Stimulated activated CD8-positive, alpha-beta memory T cell treated with anti-CD3 and anti-CD28 coated beads, Interleukin-2, amount 100 ng/mL, for 48 hours (primary cell): ENCODE data around the gene NOP9.

Experiments
- DNase-seq, 2 donors: peaks; one replicate each; pipeline ENCODE4 v3.0.0-alpha.2; 2020; ENCODE audit warnings: low read depth in 2 of 2

Gene NOP9, protein sequence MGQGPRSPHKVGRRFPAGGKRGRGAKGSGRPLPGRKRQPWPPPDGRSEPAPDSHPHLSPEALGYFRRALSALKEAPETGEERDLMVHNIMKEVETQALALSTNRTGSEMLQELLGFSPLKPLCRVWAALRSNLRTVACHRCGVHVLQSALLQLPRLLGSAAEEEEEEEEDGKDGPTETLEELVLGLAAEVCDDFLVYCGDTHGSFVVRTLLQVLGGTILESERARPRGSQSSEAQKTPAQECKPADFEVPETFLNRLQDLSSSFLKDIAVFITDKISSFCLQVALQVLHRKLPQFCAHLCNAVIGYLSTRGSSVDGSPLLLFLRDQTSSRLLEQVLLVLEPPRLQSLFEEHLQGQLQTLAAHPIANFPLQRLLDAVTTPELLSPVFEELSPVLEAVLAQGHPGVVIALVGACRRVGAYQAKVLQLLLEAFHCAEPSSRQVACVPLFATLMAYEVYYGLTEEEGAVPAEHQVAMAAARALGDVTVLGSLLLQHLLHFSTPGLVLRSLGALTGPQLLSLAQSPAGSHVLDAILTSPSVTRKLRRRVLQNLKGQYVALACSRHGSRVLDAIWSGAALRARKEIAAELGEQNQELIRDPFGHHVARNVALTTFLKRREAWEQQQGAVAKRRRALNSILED

DNA sequence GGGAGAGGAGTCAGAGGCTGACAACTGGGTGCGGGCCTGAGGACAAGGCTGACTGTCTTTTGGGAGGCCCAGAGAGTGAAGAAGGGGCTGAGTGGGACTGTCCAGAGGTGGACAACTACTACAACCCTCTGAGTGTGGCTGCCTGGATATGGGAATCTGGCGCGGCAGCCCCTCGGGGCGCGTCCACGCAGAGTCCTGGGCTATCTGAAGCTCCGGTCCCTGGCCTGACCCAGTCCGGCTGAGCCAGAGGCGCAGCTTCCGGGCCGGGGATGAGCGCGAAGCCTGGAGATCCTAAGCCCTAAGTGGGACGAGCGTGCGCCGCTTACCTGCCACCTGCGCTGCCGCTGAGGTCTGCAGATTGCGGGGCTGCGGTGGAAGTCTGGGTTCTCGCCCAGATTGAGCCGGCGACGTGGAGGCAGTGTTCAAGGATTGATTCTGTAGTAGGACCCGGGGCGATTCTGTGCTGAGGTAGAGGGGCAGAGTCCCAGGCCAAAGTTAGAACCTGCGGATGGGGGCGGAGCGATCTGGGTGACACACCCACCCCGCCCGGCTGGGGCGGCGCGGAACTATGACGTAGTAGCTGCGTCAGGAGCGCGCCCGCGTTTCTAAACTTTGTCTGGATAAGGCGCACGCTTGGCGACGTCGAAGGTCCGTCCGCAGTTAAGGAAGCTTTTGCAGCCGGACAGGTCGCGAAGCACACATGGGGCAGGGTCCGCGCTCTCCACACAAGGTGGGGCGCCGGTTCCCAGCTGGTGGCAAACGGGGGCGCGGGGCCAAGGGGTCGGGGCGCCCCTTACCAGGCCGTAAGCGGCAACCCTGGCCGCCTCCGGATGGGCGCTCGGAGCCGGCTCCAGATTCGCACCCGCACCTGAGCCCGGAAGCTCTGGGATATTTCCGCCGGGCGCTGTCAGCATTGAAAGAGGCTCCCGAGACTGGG is at the start of gene NOP9, which contains the start of gene DHRS1:
NOP9 (plus strand) TSS at position 596 of the 937 bp plus-strand sequence; CDS start at position 701, 105 bp downstream.
DHRS1 (minus strand) TSS at position 526 of the 937 bp plus-strand sequence. CDS start 674 bp downstream, outside the sequence.
- peak; percentile 88 to 91 for DNase-seq

DNA sequence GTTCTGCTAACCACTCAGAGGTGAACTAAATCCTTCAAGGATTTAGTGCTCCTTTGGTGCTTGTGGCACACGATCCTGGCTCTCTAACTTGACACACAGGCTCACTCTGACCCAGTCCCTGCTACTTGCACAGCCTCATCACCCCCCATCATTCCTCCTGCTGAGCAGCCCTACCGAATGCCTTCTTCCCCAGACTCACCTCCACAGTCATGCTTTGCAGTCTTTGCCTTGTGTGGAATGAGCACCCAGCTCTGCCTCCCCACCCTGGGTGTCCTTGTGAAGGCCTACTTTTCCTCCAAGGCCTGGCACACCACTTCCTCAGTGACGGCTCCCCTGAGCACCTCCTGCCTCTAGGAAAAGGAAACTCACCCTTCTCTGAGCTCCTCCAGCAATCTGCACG is 49.3 kb upstream of the NOP9 start:
- no peak for DNase-seq

DNA sequence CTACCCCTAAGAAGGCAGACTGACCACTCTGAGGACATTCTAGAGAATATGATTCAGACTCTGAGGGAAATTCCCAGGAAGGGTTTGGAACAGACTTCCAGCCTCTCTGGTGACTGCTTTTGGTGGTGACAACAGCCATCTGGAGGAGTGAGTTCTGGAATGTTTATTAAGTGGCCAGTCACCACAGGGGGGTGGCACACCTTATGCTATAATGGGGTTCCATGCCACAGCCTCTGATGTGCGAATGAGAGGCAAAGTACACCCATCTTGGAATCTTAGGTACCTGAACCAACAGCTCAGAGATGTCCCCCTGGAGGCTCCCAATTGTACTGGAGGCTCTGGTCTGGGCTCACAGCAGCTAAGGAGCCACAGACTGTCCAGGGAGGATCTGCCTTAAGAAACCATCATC is 47.8 kb upstream of the NOP9 start:
- DNase-seq, result no peak

DNA sequence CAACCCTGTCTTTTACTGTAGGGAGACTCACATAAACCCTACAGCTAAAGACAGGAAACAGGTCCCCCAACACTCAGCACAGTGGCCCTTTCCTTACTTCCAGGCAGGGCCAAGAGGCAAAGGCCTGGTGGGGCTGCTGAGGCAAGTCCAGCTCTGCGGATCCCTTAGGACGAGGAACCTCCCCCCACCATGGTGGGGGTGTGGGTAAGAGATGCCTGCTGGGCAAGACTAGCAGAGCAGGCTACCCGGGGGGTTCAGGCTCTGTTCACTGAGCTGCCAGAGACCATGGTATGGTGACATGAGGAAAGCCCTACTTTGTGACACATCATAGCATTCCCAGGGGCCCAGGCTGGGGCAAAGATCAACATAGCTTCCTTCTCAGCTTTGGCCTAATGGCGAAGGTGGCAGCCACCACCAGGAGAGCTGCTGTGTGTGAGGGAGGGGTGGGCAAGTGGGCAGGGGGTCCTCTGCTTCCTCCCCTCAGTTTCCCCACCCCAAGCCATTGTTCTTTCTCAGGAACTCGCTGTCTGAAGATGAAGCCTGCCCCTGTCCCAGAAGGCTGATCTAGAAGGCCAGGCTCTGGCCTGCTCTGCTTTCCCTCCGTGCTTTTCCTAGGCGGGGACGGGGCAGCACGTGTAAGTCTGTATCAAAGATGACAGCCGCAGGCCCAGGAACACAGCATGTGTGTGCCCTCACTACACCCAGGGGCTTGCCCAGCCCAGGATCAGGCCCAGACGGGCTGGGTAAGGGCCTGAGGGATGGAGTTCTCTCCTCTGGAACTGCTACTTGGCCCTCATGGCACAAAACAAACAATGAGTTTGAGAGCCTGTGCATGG is 47.1 kb upstream of the NOP9 start:
- no peak for DNase-seq

DNA sequence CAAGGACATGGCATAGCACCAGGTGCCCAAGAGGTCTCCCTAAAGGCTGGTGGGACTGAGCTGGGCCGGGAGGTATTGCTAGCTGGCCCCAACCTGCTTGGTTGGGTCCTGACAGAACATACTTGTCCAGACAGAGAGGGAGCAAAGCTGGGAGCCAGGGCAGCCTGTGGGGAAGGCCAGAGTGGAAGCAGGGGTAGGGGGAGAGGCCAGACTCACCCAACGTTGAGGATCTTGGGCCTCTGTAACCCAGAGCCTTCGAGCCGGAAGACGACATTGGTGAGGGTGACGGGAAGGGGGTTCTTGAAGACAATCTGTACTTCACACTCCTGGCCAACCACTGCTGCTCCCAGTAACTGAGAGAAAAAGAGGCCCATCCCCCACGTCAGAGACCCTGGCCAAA is 45.7 kb upstream of the NOP9 start:
- no peak for DNase-seq

DNA sequence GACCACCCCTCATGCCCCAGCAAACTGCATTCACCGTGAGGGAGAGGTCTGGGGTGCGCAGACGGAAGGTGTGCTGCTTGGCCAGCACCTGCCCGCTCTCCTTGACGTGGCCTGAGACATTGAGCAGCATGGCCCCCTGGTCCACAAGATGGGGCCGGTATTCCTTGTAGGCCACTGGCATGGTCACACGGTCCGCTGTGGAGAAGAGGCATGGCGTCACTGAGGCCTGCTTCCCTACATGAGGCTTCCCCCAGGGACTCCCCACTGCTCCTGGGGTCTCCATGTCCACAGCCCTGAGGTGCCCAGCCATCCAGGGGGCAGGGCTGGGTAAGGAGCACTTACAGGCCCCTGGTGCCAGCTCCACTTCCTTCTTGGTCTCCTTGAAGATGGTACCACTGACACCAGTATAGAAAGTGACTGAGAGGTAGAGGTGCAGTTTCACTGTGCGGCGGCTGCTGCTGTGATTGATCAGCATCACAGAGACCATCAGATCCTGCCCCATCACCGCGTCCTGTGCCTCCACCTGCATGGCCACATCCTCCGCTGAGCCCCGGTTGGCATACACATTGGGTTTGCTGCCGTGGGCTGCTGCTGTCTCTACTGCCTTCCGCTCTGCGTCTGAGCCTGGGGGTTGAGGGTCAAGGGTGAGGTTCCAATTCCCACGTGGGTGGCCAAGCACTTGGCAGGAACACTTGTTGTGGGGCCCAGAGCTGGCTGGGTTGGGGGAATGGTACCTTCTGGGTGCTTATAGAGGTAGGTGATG is 44.8 kb upstream of the NOP9 start:
- DNase-seq, result no peak

DNA sequence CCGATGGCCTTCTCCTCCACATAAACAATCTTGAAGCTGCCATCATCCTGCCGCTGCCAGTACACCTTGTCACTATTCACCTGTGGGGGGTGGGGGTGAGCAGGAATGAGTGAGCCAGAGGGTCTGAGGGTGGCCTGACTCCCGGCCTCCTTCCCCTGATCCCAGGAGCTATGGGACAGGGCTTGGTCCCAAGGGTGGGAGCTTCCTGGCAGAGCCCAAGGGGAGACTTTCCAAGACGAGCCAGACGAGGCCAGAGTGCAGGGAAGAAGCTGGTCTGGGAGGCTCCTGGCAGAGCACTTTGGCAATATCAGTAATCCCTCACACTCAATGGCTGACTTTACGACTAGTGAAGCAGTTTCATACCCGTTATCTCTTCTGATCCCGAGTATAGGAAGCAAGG is 44.2 kb upstream of the NOP9 start:
- no peak for DNase-seq

DNA sequence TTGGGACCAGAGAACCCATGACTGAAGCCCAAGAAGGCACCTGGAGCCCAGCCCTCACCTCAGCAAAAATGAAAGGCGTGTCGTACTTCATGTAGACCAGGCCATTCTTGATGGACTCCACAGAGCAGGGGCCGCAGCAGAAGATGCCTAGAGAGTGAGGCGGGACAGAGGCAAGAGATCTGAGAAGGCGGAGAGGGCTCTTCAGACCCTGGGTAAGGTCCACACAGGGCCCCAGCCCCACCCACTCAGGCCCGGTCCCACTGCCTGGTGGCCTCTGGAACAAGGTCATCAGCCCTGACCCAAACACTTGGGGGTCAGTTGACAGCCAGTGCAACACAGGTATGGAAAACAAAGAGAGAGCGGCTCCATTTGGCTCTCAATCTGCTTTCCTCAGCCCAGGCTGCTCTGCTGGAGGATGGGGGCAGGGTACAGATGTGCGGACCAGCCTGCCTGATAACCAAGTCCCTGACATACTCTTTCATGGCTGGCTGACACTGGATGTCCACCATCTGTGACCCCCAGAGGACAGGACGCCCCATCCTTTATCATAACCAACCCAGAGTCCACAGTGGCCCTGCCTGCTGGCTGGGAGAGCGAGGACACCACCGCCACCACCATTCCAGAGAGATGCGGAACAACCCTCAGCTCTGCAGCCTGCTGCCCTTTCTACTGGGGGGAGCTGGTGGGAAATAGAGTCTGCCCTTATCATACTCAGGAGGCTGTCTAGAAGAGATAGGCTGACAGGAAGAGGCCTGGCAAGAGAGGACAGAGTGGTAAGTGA is 43.5 kb upstream of the NOP9 start:
- no peak for DNase-seq

DNA sequence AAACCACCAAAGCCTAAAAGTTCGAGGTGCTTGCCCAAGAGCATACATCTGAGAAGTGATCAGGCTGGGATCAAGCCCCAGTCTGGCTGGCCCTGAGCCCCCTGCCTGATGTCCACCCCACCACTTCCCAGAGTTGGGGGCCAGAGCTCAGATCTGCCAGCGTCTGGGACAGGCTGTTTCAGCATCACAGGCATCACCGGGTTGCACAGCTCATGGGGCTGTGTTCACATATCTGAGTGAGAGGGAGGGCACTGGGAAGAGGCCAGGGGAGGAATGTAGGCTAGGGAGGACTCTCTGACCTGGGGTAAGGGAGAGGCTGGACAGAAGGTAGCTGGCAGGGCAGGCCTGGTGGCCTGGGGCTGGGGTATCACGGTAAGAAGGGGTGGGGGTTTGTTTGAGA is 42.7 kb upstream of the NOP9 start:
- no peak for DNase-seq

DNA sequence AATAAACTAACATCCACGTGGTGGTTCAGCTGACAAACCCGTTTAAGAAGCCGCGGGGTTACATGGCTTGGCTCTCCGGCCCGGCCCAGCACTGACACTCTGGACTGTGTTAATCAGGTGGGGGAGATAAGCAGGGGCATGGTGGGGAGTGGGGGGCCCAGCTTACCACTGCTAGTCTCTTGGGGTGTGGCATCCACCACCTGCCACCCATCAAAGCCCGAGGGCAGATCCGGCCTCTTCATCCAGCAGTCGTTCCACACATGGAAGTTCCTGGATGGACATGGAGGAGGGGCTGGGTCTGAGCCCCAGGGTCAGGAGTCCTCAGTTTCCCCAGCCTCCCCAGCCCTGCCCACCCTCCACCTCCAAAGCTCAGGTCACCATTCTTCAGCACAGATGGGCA is 41.5 kb upstream of the NOP9 start:
- DNase-seq, result no peak

DNA sequence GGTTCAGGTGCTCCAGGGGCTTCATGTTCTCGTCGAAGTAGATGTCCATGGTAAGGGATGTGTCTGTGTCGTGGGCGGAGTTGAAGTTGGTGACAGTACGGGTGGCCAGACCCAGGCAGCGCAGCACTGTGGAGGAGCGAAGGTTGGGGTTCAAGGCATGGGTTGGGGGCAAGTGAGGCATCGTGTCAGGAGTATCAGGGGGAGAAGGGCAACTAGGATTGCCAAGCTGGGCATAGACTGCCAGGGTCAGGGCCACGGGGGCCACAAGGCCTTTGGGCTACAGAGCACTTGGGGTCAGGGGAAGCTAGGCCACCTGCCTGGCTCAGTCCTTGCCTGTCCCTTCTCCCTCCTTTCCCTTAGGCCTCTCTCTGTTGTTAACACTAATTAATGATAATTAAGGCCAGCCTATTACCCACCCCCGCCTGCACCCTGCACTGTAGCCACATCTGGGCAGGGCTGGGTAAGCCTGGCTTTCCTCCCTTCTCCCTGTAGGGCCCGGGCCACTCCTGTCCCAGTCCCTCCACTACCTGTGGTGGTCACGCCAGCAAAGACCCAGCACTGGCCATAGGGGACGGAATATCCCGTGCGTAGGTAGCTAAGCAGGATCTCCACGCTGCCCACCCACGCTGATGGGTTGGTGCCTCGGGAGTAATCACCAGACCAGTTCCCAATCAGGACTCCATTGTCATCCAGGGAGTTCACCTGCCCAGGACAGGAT is 40.9 kb upstream of the NOP9 start:
- DNase-seq, result no peak

DNA sequence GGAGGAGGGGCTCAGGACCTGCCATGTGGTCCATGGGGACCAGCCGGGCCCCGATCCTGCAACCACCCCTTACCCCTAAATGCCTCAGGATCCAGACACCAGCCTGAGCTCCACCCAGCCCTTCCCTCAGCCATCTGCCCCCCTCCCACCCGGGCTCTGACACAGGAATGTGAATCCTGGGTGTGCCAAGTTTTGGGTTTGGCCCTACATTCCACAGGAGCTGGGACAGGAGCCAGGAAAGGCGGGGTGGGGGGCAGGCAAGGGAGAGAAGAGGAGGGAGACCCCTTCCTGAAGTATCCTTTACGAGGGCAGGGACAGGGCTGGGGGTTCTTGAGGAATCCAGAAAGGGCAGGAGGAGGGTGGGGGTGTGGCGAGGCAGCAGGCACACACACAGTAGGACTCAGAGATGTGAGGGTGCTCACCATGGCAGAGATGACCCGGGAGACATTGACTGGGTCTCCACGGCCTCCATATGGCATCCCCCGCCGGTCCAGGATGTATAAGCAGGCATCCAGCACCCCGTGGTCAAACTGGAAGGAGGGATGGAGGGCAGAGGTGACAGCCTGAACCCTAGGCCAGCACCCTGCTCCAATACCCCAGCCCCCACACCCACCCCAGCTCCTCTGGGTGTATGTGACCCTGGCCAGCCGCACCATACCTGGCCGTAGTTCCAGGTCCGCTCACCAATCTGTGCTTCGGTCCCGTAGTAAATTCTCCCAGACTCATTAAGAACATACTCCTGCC is 40.2 kb upstream of the NOP9 start:
- no peak for DNase-seq

DNA sequence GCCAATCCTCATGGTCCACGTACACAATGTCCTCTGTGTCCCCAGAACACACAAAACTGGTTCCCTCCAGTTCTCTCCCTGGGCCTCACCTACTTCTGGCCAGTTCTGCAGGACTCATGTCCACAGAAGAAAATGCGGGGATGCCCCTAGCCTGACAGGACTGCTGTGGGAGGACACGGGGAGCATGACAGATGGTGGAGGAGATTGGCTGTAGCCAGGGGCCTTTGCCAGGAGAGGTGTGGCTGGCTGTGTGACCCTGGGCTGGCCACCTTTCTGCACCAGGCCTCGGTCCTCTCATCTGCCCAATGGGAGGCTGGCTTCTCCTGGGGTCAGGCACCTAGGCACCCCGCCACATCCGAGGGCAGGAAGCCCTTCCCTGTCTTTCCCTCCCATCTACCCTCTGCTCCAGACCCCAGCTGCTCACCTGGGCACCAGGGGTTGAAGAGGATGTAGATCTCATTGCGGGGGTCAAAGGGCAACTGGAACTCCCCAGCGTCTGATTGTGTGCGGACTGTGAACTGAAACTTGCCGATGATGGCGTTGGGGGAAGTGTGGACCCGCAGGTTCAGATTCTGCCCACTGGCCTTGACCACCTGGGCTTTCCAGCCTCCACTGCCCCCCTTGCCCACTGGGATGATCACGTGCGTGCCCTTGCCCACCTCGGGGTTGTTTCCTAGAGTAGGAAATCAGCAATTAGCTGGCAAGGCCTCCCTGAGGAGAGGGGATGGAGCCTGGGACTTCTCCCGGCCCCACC is 39.4 kb upstream of the NOP9 start:
- no peak for DNase-seq

DNA sequence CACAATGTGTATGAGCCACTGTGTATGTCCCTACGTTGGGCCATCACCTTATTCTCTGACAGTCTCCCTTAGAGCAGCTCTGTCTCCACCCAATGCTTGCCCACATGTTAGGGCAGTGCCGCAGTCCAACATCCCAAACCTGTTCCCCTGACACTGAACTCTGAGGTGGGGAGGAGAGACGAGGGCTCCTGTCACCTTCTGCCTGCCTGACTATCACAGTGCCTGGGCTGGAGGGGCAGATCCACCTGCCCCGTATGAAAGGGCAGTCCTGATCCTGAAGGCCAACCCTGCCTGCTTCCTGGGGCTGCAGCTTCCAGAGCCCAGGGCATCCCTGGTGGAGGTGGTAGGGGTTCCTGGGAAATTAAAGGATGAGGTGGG is 38.9 kb upstream of the NOP9 start:
- DNase-seq, result no peak

DNA sequence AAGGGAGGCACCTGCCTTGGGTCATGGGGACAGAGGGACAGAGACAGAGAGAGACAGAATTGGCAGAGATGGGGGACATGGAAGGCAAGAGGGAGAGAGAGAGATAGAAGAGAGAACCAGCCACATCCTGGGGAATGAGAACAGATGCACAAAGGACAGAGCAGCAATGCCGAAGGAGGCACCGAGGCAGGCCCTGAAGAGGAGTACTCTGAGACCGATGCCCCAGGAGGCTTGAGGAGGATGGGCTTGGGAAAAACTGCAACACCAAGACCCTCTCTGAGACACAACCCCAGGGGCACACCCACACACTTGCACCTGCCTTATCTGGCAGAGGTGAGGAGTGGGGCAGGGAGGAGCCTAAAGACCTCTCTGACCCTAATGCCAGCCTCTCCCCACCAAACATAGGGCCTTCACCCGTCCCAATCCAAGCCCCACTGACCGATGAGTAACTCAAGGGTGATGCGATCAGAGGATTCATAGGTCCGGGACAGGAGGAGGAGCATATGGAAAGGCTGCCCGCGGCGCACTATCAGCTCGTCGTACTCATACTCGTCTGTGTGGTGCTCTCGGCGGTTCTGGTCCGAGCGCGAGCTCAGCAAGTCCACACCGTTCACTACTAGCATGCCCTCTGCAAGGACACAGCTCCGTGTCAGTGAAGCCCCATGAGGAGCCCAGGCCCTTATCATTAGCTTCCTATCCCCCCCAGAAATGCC is 38.2 kb upstream of the NOP9 start:
- DNase-seq, result no peak

DNA sequence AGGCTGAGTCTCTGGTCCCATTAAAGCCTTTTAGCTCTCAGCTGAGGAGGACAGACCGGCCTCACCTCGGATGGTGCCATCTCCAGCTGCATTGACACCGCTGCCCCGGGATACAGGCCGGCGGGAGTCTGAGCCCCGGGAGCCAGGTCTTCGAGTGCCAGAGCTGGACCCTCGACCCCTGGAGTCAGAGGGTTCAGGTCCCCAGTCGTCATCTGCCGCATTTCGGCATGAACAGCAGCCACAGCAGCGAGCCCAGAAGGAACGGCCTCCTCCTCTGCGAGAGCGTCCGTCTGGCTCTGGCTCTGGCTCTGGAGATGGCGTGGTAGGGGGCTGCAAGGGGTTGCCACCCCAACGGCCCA is 37.7 kb upstream of the NOP9 start:
- no peak for DNase-seq
